ENCODE measurements around the gene C2orf92.

DNA sequence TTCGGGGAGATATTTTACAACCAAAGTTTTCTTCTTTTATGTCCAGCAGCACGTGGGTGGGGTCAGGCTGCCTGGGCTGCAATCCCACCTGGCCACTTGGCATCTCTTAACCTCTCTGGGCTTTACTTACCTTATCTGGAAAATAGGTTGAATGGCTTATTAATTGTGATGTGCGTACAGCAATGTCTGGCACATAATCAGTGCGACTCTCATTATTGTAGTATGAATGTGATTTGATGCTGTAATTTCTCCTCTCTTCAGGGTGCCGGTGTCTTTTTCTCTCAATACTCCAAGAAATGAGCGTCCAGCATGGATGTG is 41.8 kb downstream of the C2orf92 start:
- TF ChIP-seq, protein P1, sequence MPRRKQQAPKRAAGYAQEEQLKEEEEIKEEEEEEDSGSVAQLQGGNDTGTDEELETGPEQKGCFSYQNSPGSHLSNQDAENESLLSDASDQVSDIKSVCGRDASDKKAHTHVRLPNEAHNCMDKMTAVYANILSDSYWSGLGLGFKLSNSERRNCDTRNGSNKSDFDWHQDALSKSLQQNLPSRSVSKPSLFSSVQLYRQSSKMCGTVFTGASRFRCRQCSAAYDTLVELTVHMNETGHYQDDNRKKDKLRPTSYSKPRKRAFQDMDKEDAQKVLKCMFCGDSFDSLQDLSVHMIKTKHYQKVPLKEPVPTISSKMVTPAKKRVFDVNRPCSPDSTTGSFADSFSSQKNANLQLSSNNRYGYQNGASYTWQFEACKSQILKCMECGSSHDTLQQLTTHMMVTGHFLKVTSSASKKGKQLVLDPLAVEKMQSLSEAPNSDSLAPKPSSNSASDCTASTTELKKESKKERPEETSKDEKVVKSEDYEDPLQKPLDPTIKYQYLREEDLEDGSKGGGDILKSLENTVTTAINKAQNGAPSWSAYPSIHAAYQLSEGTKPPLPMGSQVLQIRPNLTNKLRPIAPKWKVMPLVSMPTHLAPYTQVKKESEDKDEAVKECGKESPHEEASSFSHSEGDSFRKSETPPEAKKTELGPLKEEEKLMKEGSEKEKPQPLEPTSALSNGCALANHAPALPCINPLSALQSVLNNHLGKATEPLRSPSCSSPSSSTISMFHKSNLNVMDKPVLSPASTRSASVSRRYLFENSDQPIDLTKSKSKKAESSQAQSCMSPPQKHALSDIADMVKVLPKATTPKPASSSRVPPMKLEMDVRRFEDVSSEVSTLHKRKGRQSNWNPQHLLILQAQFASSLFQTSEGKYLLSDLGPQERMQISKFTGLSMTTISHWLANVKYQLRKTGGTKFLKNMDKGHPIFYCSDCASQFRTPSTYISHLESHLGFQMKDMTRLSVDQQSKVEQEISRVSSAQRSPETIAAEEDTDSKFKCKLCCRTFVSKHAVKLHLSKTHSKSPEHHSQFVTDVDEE (CRISPR knock-in tag; IDR thresholded peaks at IDR 0.05) = no peak
- TF ChIP-seq RARB (CRISPR knock-in tag; IDR thresholded peaks at IDR 0.05) (no peak), ZNF70 (CRISPR knock-in tag; IDR thresholded peaks at IDR 0.05) (no peak), ZC3H10 (CRISPR knock-in tag; IDR thresholded peaks at IDR 0.05) (no peak), TOX (CRISPR knock-in tag; IDR thresholded peaks at IDR 0.05; ENCODE audit: borderline replicate concordance) (no peak), PPARA (CRISPR knock-in tag; IDR thresholded peaks at IDR 0.05; ENCODE audit: borderline replicate concordance) (no peak), ZFP3 (CRISPR knock-in tag; IDR thresholded peaks at IDR 0.05) (no peak), OSR1 (CRISPR knock-in tag; IDR thresholded peaks at IDR 0.05) (no peak)
